Adrenal gland (tissue), 12 donors: ENCODE data around the gene IL11. TPM values are rescaled to one million over a fixed set of nuclear protein-coding genes. Genes with fewer than 3 reads are reported as not detected.

Experiments used
- DNase-seq, 7 donors: peaks; one replicate each; pipeline ENCODE4 v3.0.0-alpha.2; 2019 to 2020
- H3K27ac ChIP-seq, 5 donors: fragments of 200-600 bp; sonication (generic) in 4 of 5; 1 replicate in 3 of 5; 2 replicates in 2 of 5; pipeline versions ENCODE4 v1.5.1 to v1.8.0; 2016 to 2020; ENCODE audit warnings: mild to moderate bottlenecking in 1 of 5
- H3K27me3 ChIP-seq: fragments of 200-600 bp; 2 replicates; pipeline ENCODE4 v1.8.0; 2021
- H3K36me3 ChIP-seq, 2 donors: fragments of 200-600 bp; replicated peaks in 1 of 2; 1 replicate in 1 of 2; 2 replicates in 1 of 2; pipeline versions ENCODE4 v1.5.1 to v1.8.0; 2018 to 2022
- H3K4me1 ChIP-seq, 2 donors: fragments of 200-600 bp; replicated peaks in 1 of 2; 1 replicate in 1 of 2; 2 replicates in 1 of 2; pipeline versions ENCODE4 v1.5.1 to v1.8.0; 2018 to 2021
- H3K4me3 ChIP-seq, 4 donors: fragments of 200-600 bp; sonication (generic) in 3 of 4; one replicate each; pipeline ENCODE4 v1.5.1; 2016 to 2018
- H3K9me3 ChIP-seq, 3 donors: fragments of 200-600 bp; sonication (generic) in 1 of 3; replicated peaks in 1 of 3; 1 replicate in 2 of 3; 2 replicates in 1 of 3; pipeline versions ENCODE4 v1.5.1 to v1.8.0; 2016 to 2021
- POLR2A ChIP-seq, 2 donors: fragments of 450-650 bp; IDR thresholded peaks; one replicate each; pipeline ENCODE4 v1.6.1; 2017; ENCODE audit warnings: antibody characterized with exemption in 2 of 2, mild to moderate bottlenecking in 2 of 2, moderate library complexity in 1 of 2
- WGBS, 4 donors: extraction: QIAGEN DNeasy Blood & Tissue Kit in 2 of 4; methylation state at CpG; one replicate each; pipeline versions ENCODE4 v1.1.5 to v1.1.7; 2013 to 2017; 5-methylcytosine and 5-hydroxymethylcytosine counted together
- intact Hi-C, 2 donors: fragments of 100-400 bp; cut with DNase I; formaldehyde crosslinking; loops; one replicate each; pipeline versions ENCODE4 v1.14.1 to v1.15.0; 2022 to 2023
- polyA plus RNA-seq, 3 donors: library from polyadenylated mRNA; stranded (reverse); fragments of 200-250 nt in 2 of 3; fragments of 350-450 nt in 1 of 3; fragmentation: Illumina TruSeq in 1 of 3; extraction: RNeasy Lipid Tissue Mini Kit (QIAGEN cat#74804) in 1 of 3; gene quantifications; one replicate each; pipeline ENCODE4 v1.2.3, GENCODE V29; 2013 to 2014
- total RNA-seq, 9 donors: library from RNA; depleted of rRNA in 4 of 9; stranded (reverse); fragments of >200 nt in 4 of 9; fragments of 120-200 nt in 1 of 9; fragmentation: NEBNext Ultra II Directional in 1 of 9; extraction: Animal tissue kit (Norgen Biotek cat#: 25700) in 1 of 9; gene quantifications; one replicate each; pipeline versions ENCODE4 v1.1.0 to v1.2.4, GENCODE V29; 2013 to 2023
- TF ChIP-seq, protein P1 (sequence below), 6 experiments: fragments of 450-650 bp in 4 of 6; fragments of 200-600 bp in 2 of 6; sonication (generic) in 1 of 6; IDR thresholded peaks; 1 replicate in 5 of 6; 2 replicates in 1 of 6; pipeline versions ENCODE4 v1.5.1 to v1.8.0; 2016 to 2021; ENCODE audit warnings: antibody characterized with exemption in 6 of 6, mild to moderate bottlenecking in 2 of 6, moderate library complexity in 1 of 6
- donor health status: healthy with polysubstance abuse.
- donor health status: Bipolar disorder and iron deficiency.
- donor health status: DM: yes; HTN: yes; CAD: no.
- donor health status: DM: no; HTN: no; CAD: no.
- donor health status: DM: no; HTN: no; CAD: no.
- donor health status: DM: yes; HTN: yes; CAD: no.

Gene IL11
- total and polyA plus RNA-seq, 12 donors: 0.17 to 1.1 (median 0.26) TPM; not detected in 8

DNA sequence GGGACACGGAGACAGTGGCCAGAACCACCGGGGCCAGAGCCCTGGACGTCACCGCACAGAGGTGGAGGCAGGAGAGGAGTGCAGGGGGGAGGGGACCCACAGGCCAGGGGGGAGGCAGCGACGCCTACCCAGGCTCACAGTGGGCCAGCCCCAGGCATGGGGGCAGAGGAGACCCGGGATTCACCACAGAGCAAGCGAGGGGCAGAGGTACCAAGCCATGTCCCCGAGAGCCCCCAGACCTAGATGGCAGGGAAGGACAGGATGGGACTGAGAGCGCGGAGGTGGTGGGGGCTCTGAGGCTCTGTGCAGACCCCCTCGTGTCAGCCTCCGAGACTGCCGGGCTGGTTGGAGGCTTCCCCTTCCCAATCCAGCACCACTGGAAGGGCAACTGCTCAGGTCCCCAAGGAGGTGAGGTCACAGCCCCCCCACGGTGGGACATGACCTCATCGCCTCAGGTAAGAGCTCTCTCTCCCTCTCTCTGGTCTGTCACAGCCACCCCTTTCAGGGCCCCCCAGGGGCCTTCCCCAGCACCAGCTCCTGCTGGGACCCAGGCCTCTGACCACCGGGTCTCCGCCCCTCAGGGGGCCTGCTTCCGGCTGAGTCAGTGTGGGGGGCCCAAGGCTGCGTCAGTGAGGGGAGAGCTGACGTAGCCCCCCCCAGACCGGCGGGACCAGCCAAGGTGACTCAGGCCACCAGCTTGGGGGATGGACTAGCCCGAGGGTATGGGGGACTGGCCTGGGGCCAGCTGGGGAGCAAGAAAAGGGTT, 2.2 kb upstream of the IL11 start:
- H3K9me3 ChIP-seq: no peaks in the 10 kb centered on the region
- intact Hi-C loops: no loop called here
- peaks cover 0 to 6% of the 10 kb centered on the region in 2 donors for H3K4me1 ChIP-seq
- 39 to 53% (median 40%) methylated on average over 19 to 24 of the region's 24 CpGs for WGBS, 4 donors
- H3K36me3 ChIP-seq: no peaks in the 10 kb centered on the region
- TF ChIP-seq, protein P1, sequence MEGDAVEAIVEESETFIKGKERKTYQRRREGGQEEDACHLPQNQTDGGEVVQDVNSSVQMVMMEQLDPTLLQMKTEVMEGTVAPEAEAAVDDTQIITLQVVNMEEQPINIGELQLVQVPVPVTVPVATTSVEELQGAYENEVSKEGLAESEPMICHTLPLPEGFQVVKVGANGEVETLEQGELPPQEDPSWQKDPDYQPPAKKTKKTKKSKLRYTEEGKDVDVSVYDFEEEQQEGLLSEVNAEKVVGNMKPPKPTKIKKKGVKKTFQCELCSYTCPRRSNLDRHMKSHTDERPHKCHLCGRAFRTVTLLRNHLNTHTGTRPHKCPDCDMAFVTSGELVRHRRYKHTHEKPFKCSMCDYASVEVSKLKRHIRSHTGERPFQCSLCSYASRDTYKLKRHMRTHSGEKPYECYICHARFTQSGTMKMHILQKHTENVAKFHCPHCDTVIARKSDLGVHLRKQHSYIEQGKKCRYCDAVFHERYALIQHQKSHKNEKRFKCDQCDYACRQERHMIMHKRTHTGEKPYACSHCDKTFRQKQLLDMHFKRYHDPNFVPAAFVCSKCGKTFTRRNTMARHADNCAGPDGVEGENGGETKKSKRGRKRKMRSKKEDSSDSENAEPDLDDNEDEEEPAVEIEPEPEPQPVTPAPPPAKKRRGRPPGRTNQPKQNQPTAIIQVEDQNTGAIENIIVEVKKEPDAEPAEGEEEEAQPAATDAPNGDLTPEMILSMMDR (IDR thresholded peaks at IDR 0.05): no peak
- TF ChIP-seq POLR2A (IDR thresholded peaks at IDR 0.05): no peak
- H3K4me3 ChIP-seq: no peak overlapping the region
- peaks cover 64% of the 10 kb centered on the region for H3K27me3 ChIP-seq
- no peak for DNase-seq
- no peak overlapping the region for H3K27ac ChIP-seq

GRCh38 chr19:55369653-55370304, 484 bp downstream of the IL11 start:
- Histone ChIP-seq H3K36me3 (no peaks in the 10 kb centered on the region), H3K4me1 (peaks cover 0 to 6% of the 10 kb centered on the region in 2 donors), H3K27me3 (peaks cover 52% of the 10 kb centered on the region), H3K4me3 (peak overlapping the region in 1 of 4 donors; percentile 25), H3K9me3 (no peaks in the 10 kb centered on the region), H3K27ac (no peak overlapping the region)
- DNase-seq: peak in 1 of 7 donors; percentile 40
- TF ChIP-seq, protein P1 (IDR thresholded peaks at IDR 0.05): no peak
- TF ChIP-seq POLR2A (IDR thresholded peaks at IDR 0.05): no peak
- 1 to 6% (median 1%) methylated on average over 11 to 54 of the region's 59 CpGs for WGBS, 4 donors
- intact Hi-C loops: no loop called here

GRCh38 chr19:55368701-55369563, 1.3 kb downstream of the IL11 start:
- no peak for TF ChIP-seq POLR2A (IDR thresholded peaks at IDR 0.05)
- TF ChIP-seq, protein P1 (IDR thresholded peaks at IDR 0.05): no peak
- Histone ChIP-seq H3K4me3 (no peak overlapping the region), H3K4me1 (peaks cover 0 to 6% of the 10 kb centered on the region in 2 donors), H3K9me3 (no peaks in the 10 kb centered on the region), H3K36me3 (no peaks in the 10 kb centered on the region), H3K27me3 (peaks cover 49% of the 10 kb centered on the region), H3K27ac (no peak overlapping the region)
- no peak for DNase-seq
- intact Hi-C loops: no loop called here
- 5 to 57% (median 23%) methylated on average over 4 to 53 of the region's 54 CpGs for WGBS, 4 donors

GRCh38 chr19:55368106-55368505, 2.2 kb downstream of the IL11 start:
- H3K4me3 ChIP-seq: no peak overlapping the region
- peaks cover 48% of the 10 kb centered on the region for H3K27me3 ChIP-seq

More at GRCh38 chr19:55368106-55368505, 2.2 kb downstream of the IL11 start:
- peaks cover 0 to 6% of the 10 kb centered on the region in 2 donors for H3K4me1 ChIP-seq
- intact Hi-C loops: no loop called here
- no peak for DNase-seq
- H3K36me3 ChIP-seq: no peaks in the 10 kb centered on the region
- 80 to 87% (median 85%) methylated on average over 2 to 16 of the region's 16 CpGs for WGBS, 4 donors
- no peaks in the 10 kb centered on the region for H3K9me3 ChIP-seq
- TF ChIP-seq, protein P1 (IDR thresholded peaks at IDR 0.05): no peak
- no peak for TF ChIP-seq POLR2A (IDR thresholded peaks at IDR 0.05)
- H3K27ac ChIP-seq: no peak overlapping the region
